G401 (cell line): ENCODE measurements around the gene ITM2C. TPM values are rescaled to one million over a fixed set of nuclear protein-coding genes. Genes with fewer than 3 reads are reported as not detected.

Experiments used
- DNase-seq: peaks from one replicate; pipeline ENCODE4 v3.0.0-alpha.2; 2015; ENCODE audit warnings: low spot score
- in situ Hi-C: cut with HindIII; loops from 2 replicates; pipeline ENCODE4 v1.10.0; 2016; ENCODE audit warnings: low sequenced_read_pairs, mixed read lengths
- total RNA-seq: library from RNA; depleted of rRNA; stranded (reverse); fragments of >200 nt; shearing (Covaris generic); gene quantifications from 2 replicates; pipeline ENCODE4 v1.2.3, GENCODE V29; 2014

ITM2C gene
- total RNA-seq, 1 experiment from 2014 or later = 273 TPM

DNA sequence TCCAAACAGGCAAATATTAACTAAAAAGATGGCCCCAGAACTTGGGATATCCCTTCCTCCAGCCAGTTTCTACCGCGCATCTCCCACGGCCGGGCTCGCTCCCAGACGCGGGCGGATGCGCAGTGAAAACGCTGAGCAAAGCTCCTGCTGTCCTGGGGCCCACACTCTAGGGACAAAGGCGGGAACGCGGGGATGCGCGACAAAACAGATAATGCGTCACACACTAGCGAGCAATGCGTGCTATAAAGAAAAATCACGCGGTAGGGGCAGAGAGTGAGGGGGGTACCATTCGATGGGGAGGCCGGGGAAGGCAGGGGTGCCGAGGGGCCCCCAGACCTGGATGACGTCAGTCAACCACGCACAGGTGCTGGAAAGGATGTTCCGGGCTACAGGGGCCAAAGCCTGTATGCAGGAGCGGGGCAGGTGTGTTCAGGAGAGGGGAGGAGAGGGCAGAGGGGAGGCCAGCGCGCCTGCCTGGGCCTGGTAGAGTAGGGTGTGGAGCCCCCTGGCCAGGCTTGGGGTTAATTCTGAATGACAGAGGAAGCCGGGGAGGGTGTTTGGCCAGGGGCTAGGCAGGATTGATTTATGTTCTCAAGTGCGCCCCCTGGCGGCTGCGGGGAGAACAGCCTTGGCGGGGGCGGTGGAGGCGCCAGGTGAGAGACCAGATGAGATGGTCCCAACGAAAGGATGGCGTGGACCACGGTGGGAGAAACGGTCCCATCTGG, 14.9 kb upstream of the ITM2C start:
- in situ Hi-C loops = no loop called here
- no peak for DNase-seq

DNA sequence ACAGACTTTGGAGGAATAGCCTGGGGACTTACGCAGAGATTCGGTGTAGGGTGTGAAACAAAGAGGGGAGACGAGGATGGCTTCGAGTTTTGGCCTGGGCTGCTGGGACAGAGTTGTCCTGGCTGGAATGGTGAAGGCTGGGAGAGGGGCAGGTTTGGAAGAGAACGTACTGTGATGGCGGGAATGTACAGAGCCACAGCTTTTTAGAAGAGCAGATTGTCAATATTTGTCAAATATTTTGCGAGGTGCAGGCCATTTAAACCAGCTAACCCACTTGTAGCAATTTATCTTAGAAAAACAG, 14.4 kb upstream of the ITM2C start:
- no peak for DNase-seq
- in situ Hi-C loops = no loop called here

- in situ Hi-C loops = no loop called here
- DNase-seq = no peak
These were observed 12.6 kb upstream of the ITM2C start for GRCh38 chr2:230852113-230852512.

GRCh38 chr2:230861552-230862255, 3.0 kb upstream of the ITM2C start:
- DNase-seq = no peak
- in situ Hi-C loops = no loop called here

DNA sequence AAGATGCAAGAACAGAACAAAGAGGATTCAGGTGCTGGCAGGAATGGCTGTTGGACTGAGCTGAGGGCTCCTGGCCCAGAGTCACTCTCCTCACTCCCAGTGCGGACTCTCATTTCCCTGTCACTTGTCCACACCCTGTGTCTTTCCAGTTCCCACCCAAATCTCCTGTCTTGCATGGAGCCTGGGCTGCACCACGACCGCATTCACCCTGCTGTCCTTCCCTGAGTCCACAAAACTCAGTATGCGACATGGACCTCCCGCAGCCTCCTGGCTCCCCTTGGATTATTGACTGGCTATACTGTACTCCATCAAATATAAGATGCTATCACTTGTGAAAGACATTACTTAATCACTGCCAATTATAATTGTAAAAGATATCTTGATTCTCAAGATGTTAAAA, 2.5 kb upstream of the ITM2C start:
- DNase-seq = no peak
- in situ Hi-C loops = no loop called here

GRCh38 chr2:230863031-230863430, 1.7 kb upstream of the ITM2C start:
- in situ Hi-C loops = no loop called here
- no peak for DNase-seq

DNA sequence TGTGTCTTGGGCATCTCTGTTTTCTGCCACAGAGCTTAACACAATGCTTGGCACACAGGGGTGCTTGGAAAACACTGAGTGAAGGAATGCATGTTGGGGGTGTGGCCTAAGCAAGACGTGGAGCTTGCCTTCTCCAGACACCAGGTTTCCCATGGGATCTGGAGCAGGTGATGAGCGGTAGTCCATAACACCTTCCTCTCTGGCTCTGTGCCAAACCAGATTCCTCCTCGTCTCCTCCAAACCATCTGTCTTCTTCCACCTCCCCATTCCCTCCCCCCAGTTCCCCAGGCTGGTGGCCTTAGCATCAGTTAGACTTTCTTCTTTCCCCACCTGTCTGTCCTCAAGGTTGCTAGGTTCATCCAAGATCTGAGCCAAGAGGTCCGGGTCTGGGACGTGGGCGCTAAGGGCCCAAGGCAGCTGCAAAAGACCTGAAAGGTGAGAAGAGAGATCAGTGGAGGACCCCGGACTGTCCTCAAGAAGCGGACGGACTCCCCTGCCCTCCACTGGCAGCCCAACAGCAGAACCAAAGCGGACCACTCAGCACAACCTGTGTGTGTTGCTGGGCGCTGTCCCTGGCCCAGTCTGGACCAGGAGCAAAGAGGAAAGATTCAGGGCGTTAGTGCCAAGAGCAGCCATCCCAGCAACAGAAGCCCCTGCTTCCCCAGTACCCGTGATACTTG, 1.2 kb upstream of the ITM2C start:
- no peak for DNase-seq

DNA sequence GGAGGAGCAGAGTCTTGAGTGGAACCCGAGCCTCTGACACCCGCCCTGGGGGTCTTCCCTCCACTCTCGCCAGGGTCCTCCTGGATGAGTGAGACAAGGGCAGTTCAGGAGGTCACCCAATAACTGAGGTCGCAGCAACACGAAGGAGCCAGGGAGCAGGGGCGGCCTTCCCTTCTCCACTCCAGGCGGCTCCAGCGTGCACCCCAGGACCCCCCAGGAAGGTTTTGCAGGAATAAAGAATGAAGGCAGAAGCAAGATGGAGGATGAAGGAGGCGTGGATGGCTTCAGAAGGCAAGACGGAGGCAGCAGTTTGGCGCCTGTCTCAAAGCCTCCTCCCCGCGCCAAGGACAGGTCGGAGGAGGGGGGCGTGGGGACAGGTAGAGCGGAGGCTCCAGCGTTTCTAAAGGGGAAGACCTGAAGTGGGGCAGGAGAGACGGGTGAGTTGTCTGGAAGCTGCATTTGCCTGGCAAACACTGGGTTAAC, 579 bp upstream of the ITM2C start:
- in situ Hi-C loops = no loop called here
- DNase-seq = no peak

More for the DNA sequence above, 1.2 kb upstream of the ITM2C start:
- in situ Hi-C loops = no loop called here

- DNase-seq = no peak
- in situ Hi-C loops = no loop called here
These were observed 594 bp downstream of the ITM2C start for GRCh38 chr2:230865307-230865765.

GRCh38 chr2:230865766-230866755, 1.3 kb downstream of the ITM2C start:
- no peak for DNase-seq
- in situ Hi-C loops = no loop called here

- in situ Hi-C loops = no loop called here
- peak; percentile 53 for DNase-seq
These were observed 2.2 kb downstream of the ITM2C start for GRCh38 chr2:230866756-230867523.

DNA sequence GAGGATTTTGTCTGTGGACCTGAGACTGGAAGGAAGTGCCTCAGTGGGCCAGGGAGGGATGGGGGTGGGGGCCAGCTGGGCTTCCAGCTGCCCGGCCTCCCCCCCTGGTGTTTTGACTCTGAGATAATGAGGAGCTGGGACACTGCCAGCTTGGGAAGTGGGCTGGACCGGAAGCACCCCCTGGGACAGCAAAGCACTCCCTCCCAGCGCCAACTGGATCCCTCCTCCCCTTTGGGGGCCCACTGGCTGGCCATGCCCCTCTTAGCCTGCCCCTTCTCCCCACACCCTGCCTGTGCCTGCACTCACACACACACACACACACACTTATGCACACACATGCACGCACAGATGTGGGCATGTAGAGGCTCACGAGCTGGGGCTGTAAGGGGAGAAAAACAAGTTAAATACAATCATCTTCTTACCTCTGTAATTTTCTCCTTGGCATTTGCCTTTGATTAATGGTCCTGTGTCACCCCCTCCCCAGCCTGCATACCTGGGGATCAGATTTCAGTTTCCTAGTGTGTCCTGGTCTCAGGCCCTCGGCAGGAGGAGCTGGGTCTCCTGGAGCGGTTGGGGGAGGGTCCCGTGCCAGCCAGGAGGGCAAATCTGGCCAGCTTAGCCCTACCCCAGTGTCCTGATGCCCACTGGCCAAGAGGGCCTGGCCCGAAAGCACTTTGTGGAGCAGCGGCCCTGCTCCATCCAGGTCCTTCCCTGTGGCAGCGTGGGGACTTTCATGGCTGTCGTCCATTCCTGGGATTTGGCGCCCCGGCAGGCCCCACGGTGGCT, 3.6 kb downstream of the ITM2C start:
- DNase-seq = no peak
- in situ Hi-C loops = no loop called here

GRCh38 chr2:230868947-230869913, 4.5 kb downstream of the ITM2C start:
- no peak for DNase-seq
- in situ Hi-C loops = no loop called here

GRCh38 chr2:230869914-230870543, 5.3 kb downstream of the ITM2C start:
- in situ Hi-C loops = no loop called here
- no peak for DNase-seq

GRCh38 chr2:230870544-230871360, 6.0 kb downstream of the ITM2C start:
- in situ Hi-C loops = no loop called here
- DNase-seq = no peak
